HTR-8/SVneo (cell line): ENCODE results near the gene DACH1.
"Not testable (repeated sequence)": the region's sequence is repeated elsewhere in the genome, so short reads cannot be mapped to it uniquely, and the experiment has no call there.

Source experiments
- DNase-seq: peaks from one replicate; pipeline ENCODE4 v3.0.0; 2011; ENCODE audit warnings: low spot score, mixed read lengths; ENCODE audit not compliant: insufficient read length
- FAIRE-seq: peaks from 2 replicates; lab custom pipeline; 2011; peaks lifted over from hg19 to GRCh38; lab: Jason Lieb, UNC

The DACH1 gene

DNA sequence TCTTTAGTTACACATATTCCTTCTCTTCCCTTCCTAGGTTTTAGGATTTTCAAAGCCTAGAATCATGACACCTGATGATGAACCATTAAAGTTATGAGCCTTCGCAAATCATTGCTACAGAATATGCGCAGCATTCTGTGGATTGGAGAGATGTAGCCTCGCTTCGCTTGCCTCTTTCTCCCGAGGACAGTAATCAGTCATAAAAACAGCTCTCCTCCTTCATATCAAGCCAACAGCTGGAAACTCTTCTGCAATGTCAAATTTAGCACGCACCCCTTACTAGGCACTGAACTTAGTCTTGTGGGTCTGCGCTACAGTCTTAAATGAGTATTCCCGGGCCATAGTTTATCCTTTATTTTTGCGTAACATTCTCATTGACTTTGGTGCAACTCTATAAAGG, 79.6 kb downstream of the DACH1 start:
- no peak for DNase-seq
- FAIRE-seq = no peak

DNA sequence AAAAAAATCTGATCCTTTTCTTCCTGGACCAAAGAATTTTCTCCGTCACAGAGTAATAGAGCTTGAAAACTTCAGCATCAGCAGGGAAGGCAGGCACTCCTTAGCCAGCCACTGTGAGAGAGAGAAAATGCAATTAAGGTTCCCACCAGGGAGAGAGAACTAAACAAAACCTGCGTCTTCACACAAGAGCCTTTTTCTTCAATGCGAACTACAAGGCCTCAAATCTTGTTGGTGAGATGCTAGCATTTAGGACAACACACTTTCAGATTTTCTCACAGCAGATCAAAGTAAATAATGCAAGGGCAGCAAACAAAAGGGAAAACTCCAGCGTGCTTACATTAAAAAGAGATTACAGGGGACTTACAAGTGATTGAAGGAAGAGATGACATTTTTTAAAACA, 80.1 kb downstream of the DACH1 start:
- FAIRE-seq (no peak), DNase-seq (no peak)

DNA sequence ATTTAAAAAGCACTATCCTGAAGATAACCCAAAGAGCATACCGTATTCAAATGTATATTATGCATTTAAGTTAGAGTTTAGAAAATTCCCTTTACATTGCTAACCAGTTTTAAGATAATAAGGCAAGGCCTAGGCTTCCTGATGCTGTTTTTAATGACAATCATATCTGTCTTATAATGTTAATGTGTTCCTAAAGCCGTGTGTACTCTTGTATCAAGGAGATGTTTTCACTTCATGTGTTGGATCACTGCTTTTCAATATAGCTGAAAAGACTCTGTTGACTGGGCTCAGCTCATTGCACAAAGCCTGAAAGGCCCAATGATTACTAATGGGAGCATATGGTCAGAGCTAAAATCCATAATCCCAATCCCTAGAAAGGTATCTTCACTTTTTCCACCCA, 81.6 kb downstream of the DACH1 start:
- DNase-seq (no peak), FAIRE-seq (no peak)

DNA sequence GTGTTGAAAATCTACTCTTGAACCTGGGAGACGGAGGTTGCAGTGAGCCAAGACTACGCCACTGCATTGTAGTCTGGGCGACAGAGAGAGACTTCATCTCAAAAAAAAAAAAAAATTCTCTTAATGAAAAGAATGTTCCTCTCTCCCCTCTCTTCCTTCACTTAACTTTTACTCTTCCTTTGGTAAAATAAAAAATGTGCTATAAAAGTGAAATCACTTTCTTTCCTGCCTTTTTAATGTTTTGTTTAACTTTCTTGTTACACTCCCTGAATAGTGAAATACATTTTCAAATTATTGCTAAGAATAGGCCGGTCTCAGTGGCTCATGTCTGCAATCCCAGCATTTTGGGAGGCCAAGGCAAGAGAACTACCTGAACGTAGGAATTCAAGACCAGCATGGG, 86.5 kb downstream of the DACH1 start:
- DNase-seq = no peak
- FAIRE-seq = no peak

DNA sequence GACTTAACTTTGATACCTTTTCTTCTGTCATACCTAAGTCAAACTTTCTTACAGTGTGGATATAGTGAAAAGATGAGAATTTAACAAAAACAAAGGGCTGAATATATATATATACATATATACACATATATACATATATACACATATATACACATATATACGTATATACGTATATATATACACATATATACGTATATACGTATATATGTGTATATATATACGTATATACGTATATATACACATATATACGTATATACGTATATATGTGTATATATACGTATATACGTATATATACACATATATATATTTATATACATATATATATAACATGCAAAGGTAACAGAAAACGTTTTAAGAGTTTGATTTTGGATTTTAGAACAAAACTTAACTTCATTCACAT, 88.0 kb downstream of the DACH1 start:
- not testable (repeated sequence) for FAIRE-seq, DNase-seq

DNA sequence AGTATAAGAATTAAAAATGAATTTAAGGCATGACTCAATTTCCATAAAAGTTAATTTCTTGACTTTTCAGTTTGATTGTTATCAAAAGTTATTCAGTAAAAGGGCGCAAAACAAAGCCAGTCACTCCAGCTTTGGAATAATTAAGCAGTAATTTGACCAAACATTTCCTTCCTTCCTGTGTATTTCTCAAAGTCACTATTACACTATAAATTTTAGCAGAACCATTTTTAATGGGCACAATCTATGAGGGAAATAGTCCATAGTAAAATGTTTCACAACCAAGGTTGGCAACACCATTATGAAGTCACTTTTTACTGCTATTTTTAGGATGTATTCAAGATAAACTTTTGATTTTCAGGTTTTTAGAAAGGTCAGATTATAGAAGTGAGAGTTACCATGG, 91.0 kb downstream of the DACH1 start:
- FAIRE-seq (no peak), DNase-seq (no peak)

DNA sequence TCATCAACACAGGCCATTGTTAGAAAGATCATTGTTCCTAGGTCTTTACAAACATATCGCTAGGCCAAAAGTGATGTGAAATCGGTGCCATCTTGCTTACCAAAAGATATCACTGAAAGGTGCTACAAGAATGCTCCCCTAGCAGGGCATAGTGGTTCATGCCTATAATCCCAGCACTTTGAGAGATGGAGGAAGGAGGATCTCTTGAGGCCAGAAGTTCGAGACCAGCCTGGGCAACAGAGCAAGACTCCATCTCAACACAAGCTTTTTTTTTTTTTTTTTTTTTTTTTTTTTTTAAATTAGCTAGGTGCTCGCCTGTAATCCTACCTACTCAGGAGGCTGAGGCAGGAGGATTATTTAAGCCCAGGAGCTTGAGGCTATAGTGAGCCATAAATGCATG, 92.1 kb downstream of the DACH1 start:
- no peak for FAIRE-seq

DNA sequence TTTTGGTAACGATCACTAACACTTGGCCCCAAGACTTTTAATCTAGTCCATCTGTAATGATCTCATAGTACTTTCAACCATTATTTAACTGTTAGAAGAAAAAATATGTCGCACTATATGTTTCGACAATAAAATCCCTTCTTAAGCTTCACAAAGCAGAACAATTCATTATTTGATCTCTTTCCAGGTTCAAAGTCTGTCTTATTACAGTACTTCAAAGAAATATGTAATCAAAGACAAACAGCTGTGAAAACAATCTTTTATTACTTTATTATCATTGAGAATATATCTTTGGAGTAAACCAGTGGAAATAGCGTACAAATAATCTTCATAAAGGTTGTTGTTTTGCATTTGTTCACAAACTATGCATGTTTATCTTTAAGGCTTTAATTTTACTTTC, 93.5 kb downstream of the DACH1 start:
- FAIRE-seq (no peak), DNase-seq (no peak)

More for the DNA sequence above, 92.1 kb downstream of the DACH1 start:
- no peak for DNase-seq

DNA sequence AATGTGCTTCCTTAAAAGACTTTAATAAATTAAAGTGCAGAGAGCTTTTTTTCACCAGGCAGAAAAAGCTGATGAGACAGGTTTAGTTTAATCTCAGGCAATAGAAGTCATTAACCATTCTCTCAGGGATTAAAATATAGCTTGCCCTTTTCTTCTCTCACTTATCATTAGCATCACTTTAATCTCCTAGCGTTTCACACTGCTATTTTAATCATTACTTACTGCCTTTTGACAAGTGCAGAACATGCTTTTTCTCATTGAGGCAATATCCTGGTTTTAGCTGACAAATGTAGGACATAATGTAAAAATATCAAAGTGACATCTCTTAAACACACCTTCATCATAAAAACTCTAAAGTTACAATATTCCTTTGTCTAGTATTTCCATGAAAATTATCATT, 94.6 kb downstream of the DACH1 start:
- no peak for DNase-seq
- no peak for FAIRE-seq

DNA sequence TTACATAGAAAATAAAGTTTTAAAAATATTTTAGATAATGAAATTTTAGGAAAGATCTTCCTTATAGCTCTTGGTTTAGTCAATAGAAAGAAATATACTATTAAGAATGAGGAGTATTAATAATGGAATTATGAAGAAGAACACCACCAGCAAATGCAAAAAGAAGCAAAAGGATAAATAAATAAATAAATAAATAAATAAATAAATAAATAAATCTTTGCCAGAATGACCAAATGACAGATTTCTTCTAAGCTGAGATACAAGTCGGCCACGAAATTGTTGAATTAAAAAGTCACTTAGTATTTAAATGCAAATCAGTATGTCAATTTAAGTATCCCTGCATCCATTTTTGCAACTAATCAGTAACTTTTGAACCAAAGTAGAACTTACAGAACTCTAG, 95.9 kb downstream of the DACH1 start:
- no peak for FAIRE-seq
- DNase-seq = no peak

DNA sequence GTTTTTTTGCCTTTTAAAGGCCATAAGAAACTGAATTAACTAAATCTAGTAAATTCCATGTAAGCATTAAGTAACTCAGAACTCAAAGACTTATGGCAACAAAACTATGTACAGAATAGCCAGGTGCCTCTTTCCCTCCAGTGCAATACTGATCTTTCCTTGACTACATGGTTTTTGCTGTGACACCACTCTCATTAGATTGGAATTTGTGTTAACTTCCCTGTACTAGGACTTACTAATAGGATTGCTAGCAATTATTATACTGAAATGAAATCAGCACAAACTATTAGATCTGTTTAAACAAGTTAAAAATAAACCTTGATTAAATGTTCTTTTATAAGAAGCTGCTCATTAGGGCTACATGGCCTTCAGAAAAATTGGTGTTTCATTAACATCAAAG, 96.3 kb downstream of the DACH1 start:
- FAIRE-seq (no peak), DNase-seq (no peak)

DNA sequence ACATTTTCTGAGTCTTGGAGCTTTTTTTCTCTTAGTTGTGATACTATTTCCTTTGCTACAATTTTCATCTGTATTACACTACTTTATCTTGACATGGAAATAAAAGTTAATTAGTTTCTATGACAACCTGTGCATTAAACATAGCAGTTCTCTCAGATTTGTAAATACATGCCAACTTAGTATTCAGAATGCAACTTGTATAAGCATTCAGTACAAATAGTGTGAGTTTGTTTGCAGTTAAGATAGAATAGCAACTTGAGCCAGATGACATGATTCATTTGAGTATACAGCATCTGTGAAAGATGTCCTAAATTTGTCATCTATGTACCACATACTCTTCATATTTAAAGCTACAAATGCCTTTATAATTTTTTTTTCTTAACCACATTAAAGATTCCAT, 98.1 kb downstream of the DACH1 start:
- no peak for FAIRE-seq
- no peak for DNase-seq

DNA sequence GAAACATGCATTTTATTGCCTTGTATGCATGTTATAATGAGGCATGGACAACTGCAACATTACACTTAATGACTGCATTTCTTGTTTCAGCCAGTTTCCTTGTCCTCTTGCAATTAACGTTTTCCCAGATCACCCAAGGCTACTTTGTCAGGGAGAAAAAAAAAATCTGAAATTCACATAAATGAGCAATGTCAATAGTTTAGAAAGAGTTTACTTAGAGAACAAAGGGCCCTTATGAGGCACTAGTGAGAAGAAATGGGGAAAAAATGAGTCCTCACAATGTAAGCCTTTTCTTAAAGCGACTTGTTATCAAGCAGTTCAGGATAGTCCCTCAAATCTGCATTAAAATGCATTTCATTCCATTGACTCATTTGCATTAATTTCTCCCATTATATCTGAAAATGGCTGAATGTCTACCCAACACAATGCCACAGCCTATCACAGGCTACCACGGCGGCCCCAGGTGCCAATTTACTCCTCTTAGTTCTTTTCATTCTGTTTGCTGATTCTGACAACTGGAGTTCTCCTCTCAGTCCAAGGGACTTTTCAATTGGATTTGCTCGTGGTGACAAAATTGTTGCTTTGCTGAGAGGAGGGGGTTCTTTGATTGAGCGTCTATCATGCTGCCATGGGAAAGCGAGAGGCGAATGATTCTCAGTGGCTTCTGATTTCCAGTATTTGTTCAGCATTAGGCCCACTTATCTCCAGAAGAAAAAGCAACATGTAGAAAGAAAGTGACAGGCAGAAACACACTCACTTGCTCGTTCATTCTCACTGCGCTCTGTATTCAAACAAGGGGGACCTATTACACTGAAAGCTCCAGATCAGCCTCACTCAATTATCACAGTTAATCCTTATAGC, 107.1 kb downstream of the DACH1 start:
- DNase-seq (no peak), FAIRE-seq (no peak)

DNA sequence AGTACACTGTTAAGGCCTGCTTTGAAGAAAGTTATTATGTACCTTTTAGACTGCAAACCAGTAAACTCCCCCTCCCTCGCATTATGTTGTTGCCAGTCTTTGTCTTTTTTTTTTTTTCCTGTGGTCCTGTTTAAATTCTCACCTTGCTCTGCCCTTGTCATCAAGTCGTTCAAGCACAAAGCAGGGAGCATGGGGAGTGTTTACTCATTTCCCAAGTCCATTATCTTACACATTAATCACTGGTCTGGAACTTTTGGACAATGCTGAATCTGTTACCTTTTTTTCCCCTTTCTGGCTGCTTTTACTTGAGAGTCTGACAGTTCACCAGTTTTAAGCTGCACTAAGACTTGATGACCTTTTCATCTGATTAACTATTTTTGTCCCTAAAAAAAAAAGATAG, 108.2 kb downstream of the DACH1 start:
- DNase-seq (no peak), FAIRE-seq (no peak)

DNA sequence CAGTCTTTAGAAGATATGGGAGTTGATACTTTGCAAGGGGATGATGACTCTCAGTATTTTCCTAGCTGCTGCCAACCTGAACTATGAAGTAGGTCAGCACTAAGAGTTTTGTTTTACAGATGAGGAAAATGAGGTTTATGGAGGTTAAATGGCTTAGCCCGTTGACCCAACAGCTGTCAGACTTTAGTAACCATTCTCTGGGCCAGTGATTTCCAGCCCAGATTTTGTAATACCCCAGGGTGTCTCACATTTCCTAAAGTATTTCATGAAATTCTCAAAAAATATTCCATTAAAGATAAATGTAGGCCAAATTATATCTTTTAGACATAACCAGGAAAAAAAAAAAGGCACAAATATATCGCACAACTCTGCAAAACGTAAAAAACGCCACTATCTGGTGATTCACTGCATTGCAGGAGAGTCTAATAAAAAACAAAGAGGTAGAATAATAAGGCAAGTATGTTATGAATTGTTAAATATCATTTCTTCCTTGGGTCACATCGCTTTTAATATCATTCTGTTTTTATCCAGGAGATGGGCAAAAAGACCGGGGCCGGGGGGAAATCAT, 112.5 kb downstream of the DACH1 start:
- no peak for FAIRE-seq
- DNase-seq = no peak

DNA sequence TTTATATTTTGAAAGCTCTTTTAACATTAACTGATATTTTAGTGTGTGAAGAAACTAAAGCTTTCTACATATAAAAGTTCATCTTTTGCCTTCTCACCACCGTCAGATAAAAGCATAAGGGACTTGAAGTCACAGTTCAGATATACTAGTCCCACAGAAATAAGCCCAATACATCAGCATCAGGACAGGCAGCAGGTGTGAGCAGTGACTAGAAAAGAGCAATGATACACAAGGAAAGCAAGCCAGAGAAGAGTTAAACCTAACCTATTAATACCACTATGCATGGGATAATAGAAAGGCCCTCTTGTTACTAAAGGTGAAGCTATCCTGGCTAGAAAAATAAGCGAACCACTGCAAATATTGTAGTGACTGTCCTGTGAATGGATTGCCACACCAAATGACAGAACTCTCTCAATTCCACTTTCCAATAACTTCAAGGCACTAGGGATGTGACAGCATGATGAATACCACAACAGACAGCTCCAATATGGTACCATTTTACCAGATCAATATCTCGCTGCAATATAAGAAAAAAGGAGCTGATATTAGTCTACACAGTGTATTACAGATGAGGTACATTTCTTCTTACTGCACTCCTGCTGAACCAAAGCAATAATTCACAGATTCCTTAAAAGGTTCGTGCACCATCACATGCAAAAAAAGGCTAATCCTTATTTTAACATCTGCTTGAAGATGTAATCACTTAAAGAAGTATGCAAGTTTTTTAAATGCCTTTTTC, 114.1 kb downstream of the DACH1 start:
- no peak for FAIRE-seq
- no peak for DNase-seq

DNA sequence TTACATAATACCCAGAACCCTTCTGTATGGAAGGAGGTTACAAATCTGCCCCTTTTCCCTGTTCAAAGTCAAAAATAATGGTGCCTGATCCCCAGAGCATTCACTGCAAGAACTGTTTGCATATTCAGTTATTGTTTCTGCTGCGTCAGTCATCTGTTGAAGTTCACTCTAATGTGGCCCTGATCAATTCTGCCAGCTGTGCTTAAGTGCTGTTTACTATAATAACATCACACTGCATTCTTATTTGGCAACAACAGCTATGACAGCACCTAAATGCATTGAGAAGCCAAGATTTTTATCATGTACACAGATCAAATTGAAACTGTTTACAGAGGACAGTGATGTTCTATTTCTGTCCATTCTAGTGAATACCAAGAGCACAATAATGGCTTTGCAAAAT, 115.9 kb downstream of the DACH1 start:
- FAIRE-seq (no peak), DNase-seq (no peak)

DNA sequence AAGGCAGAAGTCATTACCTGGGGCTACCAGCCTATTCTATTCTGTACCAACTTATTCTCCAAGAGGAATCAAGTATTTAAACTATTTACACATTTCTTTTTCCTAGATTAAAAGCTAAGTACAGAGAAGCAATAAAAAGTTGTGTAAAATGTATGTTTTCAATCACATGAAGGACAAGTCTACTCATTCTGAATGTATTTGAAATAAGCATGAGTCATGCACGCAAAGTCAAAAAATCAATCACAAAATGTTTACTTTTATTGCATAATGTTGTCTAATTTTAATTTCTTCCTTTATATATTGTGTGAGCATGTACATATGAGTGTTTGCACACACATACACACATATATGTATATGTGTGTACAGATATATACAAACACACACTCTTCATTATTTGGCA, 136.7 kb downstream of the DACH1 start:
- FAIRE-seq = no peak
- no peak for DNase-seq

DNA sequence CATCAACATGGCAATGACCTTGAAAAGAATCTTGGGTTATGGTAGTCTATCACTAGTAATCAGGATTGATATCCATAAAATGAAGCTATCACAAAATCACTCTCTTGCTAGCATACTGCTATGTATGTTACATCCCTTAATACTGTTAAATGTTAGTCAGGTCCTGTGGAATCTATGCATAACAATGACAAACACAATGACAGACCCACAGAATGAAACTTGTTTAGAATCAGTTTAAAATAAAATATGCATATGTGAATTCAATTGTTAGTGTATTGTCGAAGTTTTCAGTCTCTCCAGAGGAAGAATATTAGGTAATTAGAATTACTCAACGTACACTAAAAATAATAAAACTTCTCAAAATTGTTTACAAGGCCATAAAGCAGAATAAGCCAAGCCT, 137.6 kb downstream of the DACH1 start:
- FAIRE-seq (no peak), DNase-seq (no peak)

DNA sequence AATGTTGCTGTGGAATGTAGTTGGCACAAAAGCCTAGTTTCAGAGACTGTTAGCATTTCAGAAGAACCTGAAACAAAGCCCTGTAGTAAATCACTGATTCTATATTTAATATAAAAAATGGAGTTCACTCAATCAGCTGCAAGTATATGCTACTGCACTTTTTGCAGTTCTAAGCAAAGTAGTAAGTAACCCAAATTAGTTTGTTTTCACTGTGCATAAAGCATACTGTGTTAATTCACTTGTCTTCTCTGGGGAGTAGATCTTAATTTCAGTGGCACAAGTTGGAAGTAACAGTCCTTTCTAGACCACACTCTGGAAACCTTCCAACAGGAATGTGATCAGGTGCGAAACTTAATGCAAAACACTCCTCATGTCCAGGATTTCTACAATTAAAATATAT, 139.3 kb downstream of the DACH1 start:
- DNase-seq (no peak), FAIRE-seq (no peak)

DNA sequence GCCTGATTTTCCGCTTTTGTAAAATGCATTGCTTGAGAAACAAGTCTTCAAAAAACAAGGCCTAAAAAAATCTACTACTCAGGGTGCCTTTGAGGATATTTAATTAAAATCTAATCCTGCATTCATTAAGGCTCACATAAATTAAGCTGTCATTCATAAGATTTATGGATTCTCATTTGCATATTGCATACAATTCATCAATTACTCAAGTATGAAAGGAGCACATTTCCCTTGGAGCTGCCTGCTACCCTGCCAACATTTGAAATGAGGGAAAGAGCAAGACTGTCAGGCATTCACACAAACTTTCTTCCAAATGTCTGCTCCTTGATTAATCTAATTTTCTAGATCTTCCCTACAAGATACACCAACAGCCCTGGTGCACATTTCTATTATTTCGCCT, 140.0 kb downstream of the DACH1 start:
- DNase-seq = no peak

More for the DNA sequence above, 140.0 kb downstream of the DACH1 start:
- no peak for FAIRE-seq
